Activated T-helper 9 cell treated with anti-CD3 and anti-CD28 coated beads, Interleukin-2, amount 50 U/mL, for 16 hours (primary cell): ENCODE data around the gene FRMD4B.

Source experiments
- DNase-seq: peaks from one replicate; pipeline ENCODE4 v3.0.0-alpha.2; 2020; ENCODE audit warnings: low read depth

The FRMD4B gene

GRCh38 chr3:69405067-69405466 is 19.2 kb upstream of the FRMD4B start:
- DNase-seq = no peak

GRCh38 chr3:69403454-69403853 is 17.6 kb upstream of the FRMD4B start:
- DNase-seq = no peak

DNA sequence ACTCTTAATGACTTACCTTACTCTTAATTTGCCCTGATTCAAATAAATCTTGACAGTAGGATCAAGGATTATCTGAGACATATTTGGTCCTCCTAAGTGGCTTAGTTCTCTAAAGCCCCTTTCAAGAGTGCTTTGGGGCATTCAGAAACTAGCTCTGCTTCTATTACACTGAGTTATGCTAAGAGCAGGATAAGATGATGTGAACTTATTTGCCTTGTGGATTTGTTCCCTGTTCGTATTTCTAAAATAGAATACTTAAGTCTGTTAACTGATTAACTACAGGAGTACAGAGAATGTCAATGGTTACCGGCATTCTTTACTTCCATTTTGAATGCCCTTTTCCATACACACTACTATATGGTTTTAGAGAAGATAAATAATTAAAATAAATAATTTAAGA is 14.8 kb upstream of the FRMD4B start:
- no peak for DNase-seq

DNA sequence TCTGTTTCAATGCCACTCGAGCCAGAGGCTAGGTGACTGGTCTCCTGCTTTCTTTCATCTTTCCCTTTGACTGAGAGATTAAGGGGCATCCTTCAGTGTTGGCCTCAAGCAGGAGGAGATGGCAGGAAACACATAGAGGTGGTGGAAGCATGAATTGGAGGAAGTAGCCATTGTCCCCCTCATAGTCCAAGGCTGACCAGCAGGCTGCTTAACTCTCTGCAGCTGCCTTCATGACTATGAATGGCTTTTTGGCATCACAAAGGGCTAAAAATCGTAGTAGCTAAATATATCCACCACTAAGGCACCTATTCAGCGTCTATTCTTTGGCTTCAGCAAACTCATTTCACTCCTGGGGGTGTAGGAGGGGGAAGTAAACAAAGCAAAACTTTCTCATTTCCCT is 7.0 kb upstream of the FRMD4B start:
- DNase-seq = no peak

DNA sequence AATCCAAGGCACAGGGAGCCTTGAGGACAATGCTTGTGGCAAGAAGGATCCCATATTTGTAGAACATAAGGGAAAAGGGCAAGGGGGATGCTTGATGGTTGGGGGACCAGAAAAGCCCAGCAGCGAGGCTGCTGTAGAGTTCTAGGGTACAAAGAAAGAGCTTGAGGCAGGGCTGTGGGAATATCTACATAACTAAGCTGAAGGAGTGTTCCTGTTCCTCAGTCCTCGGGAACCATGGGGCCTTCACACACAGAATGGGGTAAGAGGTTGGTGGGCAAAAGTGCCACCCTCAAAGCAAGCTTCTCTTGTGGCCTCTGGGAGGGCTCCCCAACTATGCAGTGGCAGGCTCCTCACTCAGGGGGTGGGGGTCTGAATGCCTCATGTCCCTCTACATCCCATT is 6.5 kb upstream of the FRMD4B start:
- no peak for DNase-seq

GRCh38 chr3:69391554-69391953 is 5.7 kb upstream of the FRMD4B start:
- DNase-seq = no peak

- no peak for DNase-seq
Measured at GRCh38 chr3:69390771-69391170, 4.9 kb upstream of the FRMD4B start.

GRCh38 chr3:69389520-69390248 is 3.8 kb upstream of the FRMD4B start:
- DNase-seq = no peak

- no peak for DNase-seq
Measured at GRCh38 chr3:69388241-69388640, 2.4 kb upstream of the FRMD4B start.

DNA sequence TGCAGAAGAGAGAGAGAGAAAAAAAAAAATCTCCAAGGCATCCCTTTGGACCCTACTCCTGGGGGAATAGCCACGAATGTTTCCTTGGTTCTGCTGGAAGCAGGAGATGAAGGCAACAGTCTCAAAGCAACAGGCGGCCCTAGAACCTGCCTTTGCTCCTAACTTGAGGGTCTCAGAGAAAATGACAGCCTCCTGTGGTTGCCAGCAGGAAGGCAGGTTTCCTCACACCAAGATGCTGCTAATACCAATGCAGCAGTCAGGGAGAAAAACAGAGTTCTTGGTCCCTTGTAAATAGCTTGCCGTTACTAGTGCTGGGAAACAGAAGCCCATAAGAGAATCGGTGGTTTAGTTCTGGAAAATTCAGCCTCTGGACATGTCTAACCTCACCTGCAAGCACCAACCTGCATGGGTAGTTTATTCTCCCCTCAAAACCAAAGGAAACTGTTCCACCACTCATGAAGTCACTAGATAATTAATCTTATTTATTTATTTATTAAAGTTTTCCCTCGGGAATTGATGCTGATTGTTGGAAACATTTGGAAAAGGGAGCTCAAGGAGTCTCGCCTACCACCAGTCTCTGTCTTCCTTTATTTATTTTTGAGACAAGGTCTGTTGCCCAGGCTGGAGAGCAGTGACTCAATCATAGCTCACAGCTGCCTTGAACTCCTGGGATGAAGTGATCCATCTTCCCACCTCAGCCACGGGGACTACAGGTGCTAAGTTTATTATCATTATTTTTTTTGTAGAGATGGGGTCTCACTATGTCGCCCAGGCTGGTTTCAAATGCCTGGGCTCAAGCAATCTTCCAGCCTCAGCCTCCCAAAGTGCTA is 883 bp upstream of the FRMD4B start:
- no peak for DNase-seq

DNA sequence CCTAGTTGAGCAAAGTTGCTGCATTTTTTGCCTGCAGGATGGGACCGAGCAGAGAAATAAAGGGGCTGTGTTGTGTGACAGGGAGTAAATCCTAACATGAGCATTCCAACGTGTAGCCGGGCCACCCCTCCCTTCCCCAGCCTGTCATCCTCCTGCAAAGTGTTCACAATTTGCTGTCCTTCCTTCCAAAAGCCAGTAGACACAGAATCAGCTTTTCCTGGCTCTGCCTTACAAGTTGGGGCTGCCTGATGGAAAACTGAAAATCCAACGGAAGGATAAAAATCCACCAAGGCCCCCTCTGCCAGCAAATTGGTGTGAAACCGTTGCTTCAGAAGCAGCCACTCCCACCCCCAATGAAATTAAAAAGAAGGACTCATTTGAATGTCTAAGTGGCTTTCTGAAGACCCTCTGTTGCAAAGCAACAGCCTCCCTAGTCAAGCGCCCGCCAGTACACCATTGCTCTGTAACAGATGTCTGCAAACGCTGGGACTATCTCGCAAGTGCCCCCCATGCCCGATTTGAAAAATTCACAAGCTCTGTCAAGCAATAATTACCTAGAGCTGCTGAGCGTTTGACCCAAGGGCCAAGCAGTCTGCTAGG is 665 bp downstream of the FRMD4B start:
- no peak for DNase-seq

DNA sequence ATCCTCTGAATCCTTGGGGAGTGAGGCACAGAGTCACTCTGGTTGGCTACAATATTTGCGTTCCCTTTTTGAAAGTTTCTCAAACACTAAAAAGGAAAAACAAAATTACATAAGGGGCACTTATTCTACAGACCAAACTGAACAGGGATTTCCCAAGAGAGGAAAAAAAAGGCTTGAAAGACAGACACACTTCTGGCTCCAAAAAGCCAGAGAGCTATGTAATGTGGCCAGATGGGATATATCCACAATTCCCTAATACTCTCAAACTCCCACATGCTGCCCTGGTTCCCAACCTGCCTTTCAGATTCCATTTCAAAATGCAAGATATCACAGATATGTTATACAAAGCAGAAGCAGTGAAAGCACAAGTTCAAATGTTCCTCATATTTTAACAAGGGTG is 1.6 kb downstream of the FRMD4B start:
- DNase-seq = no peak

GRCh38 chr3:69379661-69380060 is 6.2 kb downstream of the FRMD4B start:
- no peak for DNase-seq

DNA sequence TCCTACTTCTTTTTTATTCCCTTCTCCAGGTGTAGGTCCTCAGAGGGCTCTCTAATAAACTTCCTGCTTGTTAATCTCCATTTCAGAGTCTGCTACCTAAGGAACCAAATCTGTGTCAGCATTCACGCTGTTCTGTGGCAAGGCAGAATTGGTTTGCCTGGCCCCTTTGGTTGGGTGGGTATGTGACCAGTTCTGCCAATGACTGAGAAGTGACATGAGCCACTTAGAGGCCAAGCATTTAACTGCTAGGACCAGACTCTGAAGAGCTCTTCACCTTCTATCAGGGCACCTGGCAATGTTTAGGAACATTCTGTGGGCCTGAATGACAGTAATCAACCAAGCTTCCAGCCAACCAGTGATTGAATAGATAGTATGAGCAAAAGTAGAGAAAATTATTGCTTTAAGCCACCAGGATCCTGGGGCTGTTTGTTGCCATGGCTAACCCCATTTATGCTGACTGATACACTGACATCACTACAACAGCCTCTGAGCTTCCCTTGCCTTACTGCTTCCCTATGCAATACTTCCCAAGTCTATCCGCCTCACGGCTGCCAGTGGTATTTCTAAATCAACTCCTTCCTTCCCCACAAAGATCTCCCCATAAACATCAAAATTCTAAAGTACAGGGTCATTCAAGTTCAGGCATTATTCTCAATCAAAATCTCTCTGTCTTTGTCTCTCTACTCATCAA is 7.6 kb downstream of the FRMD4B start:
- DNase-seq = no peak

DNA sequence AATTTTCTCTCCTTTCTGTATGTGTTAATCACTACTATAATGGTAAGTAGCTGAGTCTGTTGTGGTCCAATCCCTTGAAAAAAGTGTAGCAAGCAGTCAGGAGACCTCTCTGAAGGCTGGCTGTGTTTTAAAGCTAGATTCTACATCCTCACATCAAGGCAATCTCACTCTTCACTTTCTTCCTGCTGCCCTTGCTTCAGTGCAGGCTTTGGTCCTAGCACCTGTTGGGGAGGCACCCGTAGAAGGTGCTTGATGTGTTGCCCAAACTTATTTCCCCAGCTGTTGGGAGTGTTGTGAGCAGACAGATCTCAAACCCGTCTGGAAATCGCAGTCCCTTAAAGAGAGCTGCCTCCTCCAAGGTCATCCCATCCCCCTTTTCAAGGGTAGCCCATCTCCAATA is 8.6 kb downstream of the FRMD4B start:
- DNase-seq = no peak

DNA sequence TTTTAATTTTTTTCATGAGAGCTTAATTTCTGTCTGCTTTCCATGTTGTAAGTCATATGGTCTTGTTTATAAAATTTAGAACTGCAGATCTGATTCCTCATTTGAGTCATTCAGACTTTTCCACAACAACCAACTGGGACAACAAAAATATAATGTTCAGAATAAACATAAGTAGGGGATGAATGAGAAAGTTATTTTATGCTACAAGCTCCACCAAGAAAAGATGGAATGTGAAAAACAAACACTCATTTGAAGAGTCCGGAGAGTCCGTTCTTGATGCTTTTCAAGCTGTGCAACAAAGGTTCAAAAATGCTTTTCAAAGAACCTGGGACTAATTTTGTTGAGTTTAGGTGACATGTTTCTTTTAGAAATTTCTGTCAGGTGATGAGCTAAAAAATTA is 9.2 kb downstream of the FRMD4B start:
- no peak for DNase-seq

DNA sequence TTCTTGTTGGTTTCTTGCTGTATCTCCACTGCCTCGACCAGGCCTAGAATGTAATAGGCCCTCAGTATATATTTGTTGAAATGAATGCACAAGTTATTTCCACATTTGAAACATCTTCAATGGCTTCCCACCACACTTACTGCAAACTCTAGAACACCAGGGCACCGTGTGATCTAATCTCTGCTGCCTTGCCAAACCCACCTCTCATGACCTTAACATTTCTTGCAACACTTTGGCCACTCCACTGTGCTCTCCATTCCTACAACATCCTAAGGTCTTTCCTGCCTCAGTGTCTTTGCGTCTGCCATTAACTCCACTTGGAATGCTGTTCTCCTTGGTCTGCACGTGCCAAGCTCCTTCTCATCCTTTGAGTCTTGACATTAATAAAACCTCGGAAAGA is 14.1 kb downstream of the FRMD4B start:
- no peak for DNase-seq

DNA sequence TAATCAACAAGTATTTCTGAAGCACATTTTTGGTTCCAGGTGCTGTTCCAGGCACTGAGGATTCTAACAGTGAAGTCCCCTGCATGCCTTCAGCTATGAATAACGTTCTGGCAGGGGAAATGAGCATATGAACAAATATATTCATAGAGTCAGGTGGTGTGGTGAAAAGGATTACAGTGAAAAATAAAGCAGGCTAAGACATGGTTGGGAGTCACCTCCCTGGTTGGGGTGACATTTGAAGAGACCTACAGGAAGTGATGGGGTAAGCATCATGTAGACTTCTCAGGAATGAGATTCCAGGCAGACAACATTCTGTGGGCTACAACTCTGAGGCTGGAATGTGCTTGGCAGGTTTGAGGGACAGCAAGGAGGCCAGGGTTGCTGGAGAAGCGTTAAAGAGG is 15.0 kb downstream of the FRMD4B start:
- no peak for DNase-seq

GRCh38 chr3:69370156-69370883 is 15.6 kb downstream of the FRMD4B start:
- DNase-seq = no peak

DNA sequence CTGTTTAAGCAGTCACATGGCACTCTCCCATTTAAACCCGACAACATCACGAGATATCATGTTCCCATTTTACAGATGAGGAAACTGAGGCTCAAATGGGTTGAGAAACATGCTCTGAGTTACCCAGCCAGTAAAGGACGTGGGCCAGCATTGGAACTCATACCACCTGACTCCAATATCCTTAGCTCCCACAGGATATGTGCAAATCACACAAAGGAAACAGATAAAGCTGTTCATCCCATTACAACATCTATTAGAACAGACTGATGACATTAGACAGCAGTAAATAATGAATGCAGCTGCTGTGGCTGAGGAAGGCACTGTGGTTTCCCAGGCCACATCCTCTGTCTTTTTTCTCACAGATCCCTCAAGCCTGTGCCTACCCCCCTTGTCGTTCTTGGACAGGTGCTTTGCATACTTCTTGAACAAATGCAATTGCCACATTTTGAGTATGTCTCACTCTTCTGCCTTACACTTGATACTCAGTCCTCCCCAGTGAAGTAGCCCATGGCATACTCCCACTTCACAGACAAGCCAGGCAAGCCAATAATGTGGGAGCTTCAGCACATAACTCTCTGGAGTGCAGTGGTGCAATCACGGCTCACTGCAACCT is 17.7 kb downstream of the FRMD4B start:
- no peak for DNase-seq

GRCh38 chr3:69367586-69367985 is 18.3 kb downstream of the FRMD4B start:
- no peak for DNase-seq

DNA sequence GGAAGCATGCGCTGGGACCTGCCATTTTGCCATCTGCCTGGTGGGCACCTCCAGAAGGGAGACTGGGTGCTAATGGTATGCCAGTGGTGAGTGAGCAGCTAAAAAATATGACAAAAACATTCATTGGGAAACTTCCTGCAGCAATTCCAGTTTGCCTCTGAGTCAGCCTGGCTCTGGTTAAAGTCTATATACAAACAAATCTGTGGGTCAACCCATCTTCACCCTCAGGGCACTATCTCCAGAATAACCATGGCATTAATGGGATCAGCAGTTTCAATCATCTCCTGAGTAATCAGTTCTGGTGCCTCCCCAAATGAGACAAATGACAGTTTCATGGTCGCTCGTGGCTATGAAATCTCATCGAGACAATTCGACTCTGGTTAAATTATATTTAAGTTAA is 21.5 kb downstream of the FRMD4B start:
- no peak for DNase-seq
